Bone marrow (tissue), 2 donors: Measurements from ENCODE around the gene PRG3.
"Not testable (repeated sequence)": the region's sequence is repeated elsewhere in the genome, so short reads cannot be mapped to it uniquely, and the experiment has no call there.

ENCODE experiments used
- DNase-seq, 2 donors: peaks; one replicate each; lab custom pipeline; 2025; lab: John Stamatoyannopoulos, UW

PRG3 gene

GRCh38 chr11:57336856-57337255 lies 44.1 kb downstream of the PRG3 start:
- DNase-seq: not testable (repeated sequence)

- DNase-seq: no peak
Observed at GRCh38 chr11:57336111-57336666, 44.8 kb downstream of the PRG3 start.

- peak; percentile 77 to 83 for DNase-seq
Observed at GRCh38 chr11:57335343-57336110, 45.4 kb downstream of the PRG3 start, which contains the start of gene SSRP1. TSS of gene SSRP1 (minus strand) at chr11:57335892. CDS start at chr11:57335121, 771 bp downstream.

GRCh38 chr11:57335023-57335342 lies 46.0 kb downstream of the PRG3 start:
- DNase-seq: no peak

- DNase-seq: no peak
Observed at GRCh38 chr11:57332694-57333440, 48.1 kb downstream of the PRG3 start.

- DNase-seq: no peak
Observed at GRCh38 chr11:57331720-57332119, 49.2 kb downstream of the PRG3 start.

- no peak for DNase-seq
Observed at GRCh38 chr11:57330029-57330428, 50.9 kb downstream of the PRG3 start.

GRCh38 chr11:57327721-57328120 lies 53.2 kb downstream of the PRG3 start:
- DNase-seq: no peak
